Neural cell (in vitro differentiated cells): ENCODE data around the gene VN1R5. TPM values are rescaled to one million over a fixed set of nuclear protein-coding genes. Genes with fewer than 3 reads are reported as not detected.

ENCODE experiments used
- H2AFZ ChIP-seq: fragments of 200-600, 300-800 bp; sonication (generic), shearing (Covaris generic); 2 replicates; pipeline ENCODE4 v1.6.0; 2014; ENCODE audit warnings: low read depth, mild to moderate bottlenecking, antibody characterized with exemption, low read length, moderate library complexity
- H3F3A ChIP-seq: fragments of 200-600 bp; shearing (Covaris generic); 2 replicates; pipeline ENCODE4 v1.6.1; 2016; ENCODE audit warnings: mild to moderate bottlenecking, moderate library complexity, mixed read lengths, antibody characterized with exemption, low read length; ENCODE audit not compliant: insufficient read depth, poor library complexity, severe bottlenecking
- H3K27ac ChIP-seq: fragments of 200-600, 300-800 bp; sonication (generic), shearing (Covaris generic); 2 replicates; pipeline ENCODE4 v1.5.1; 2014; ENCODE audit warnings: mild to moderate bottlenecking, low read length, moderate library complexity
- H3K27me3 ChIP-seq: fragments of 300-800, 200-600 bp; sonication (generic), shearing (Covaris generic); 2 replicates; pipeline ENCODE4 v1.6.0; 2014; ENCODE audit warnings: mild to moderate bottlenecking, low read depth, low read length, moderate library complexity; ENCODE audit not compliant: insufficient read depth
- H3K36me3 ChIP-seq: fragments of 300-800, 200-600 bp; sonication (generic), shearing (Covaris generic); 2 replicates; pipeline ENCODE4 v1.5.1; 2014; ENCODE audit warnings: mild to moderate bottlenecking, antibody characterized with exemption, low read length, moderate library complexity; ENCODE audit not compliant: insufficient read depth
- H3K4me2 ChIP-seq: fragments of 300-800, 200-600 bp; sonication (generic), shearing (Covaris generic); 2 replicates; pipeline ENCODE4 v1.6.0; 2014; ENCODE audit warnings: mild to moderate bottlenecking, low read length
- H3K4me3 ChIP-seq: fragments of 300-800, 200-600 bp; sonication (generic), shearing (Covaris generic); 2 replicates; pipeline ENCODE4 v1.5.1; 2014; ENCODE audit warnings: mild to moderate bottlenecking, low read length, moderate library complexity
- H3K79me2 ChIP-seq: fragments of 200-600 bp; shearing (Covaris generic); replicated peaks from 2 replicates; pipeline ENCODE4 v1.6.0; 2014; ENCODE audit warnings: mild to moderate bottlenecking, low read length, moderate library complexity; ENCODE audit not compliant: insufficient read depth
- H3K9ac ChIP-seq: fragments of 300-800, 200-600 bp; sonication (generic), shearing (Covaris generic); 2 replicates; pipeline ENCODE4 v1.6.1; 2016; ENCODE audit warnings: mild to moderate bottlenecking, low read length, mixed read lengths
- H3K9me2 ChIP-seq: fragments of 200-600 bp; shearing (Covaris generic); 2 replicates; pipeline ENCODE4 v1.6.1; 2016; ENCODE audit warnings: mild to moderate bottlenecking, low read length, mixed read lengths; ENCODE audit not compliant: insufficient read depth
- H3K9me3 ChIP-seq: fragments of 200-600, 300-800 bp; sonication (generic), shearing (Covaris generic); 2 replicates; pipeline ENCODE4 v1.6.1; 2016; ENCODE audit warnings: mild to moderate bottlenecking, mixed run types, low read length, moderate library complexity, mixed read lengths
- H4K20me1 ChIP-seq: fragments of 200-600 bp; shearing (Covaris generic); 2 replicates; pipeline ENCODE4 v1.6.1; 2016; ENCODE audit warnings: mild to moderate bottlenecking, mixed run types; ENCODE audit not compliant: insufficient read depth
- EP300 ChIP-seq: fragments of 450-650 bp; conservative IDR thresholded peaks from 2 replicates; pipeline ENCODE4 v1.6.1; 2014; ENCODE audit warnings: antibody characterized with exemption, mild to moderate bottlenecking, moderate library complexity; ENCODE audit not compliant: poor library complexity, severe bottlenecking
- RAD21 ChIP-seq: fragments of 450-650 bp; conservative IDR thresholded peaks from 2 replicates; pipeline ENCODE4 v1.6.1; 2014; ENCODE audit warnings: antibody characterized with exemption, mild to moderate bottlenecking, moderate library complexity
- REST ChIP-seq: IDR thresholded peaks from 2 replicates; pipeline ENCODE4 v1.6.1; 2012; ENCODE audit warnings: borderline replicate concordance
- polyA plus RNA-seq: library from polyadenylated mRNA; depleted of rRNA; stranded (reverse); fragments of >200 nt; gene quantifications from 2 replicates; pipeline ENCODE4 v1.2.3, GENCODE V29; 2014

The VN1R5 gene
- polyA plus RNA-seq, 1 donor from 2014 or later, result not detected

- Histone ChIP-seq H3K27me3 (no peaks in the 10 kb centered on the region), H3K9ac (no peak overlapping the region), H3K79me2 (peaks cover 26% of the 10 kb centered on the region), H3K36me3 (no peaks in the 10 kb centered on the region), H3K4me3 (no peak overlapping the region), H3K9me3 (no peaks in the 10 kb centered on the region), H3K9me2 (no peaks in the 10 kb centered on the region), H3K4me2 (no peak overlapping the region), H4K20me1 (no peaks in the 10 kb centered on the region), H2AFZ (no peak overlapping the region), H3K27ac (no peak overlapping the region), H3F3A (no peaks in the 10 kb centered on the region)
- no peak for TF ChIP-seq REST
Measured at GRCh38 chr1:247212012-247212411, 43.9 kb upstream of the VN1R5 start.

- H3K36me3 ChIP-seq, result no peaks in the 10 kb centered on the region
- no peaks in the 10 kb centered on the region for H4K20me1 ChIP-seq
- H3K27me3 ChIP-seq, result no peaks in the 10 kb centered on the region
- H3K4me2 ChIP-seq, result no peak overlapping the region
- H3K9me2 ChIP-seq, result no peaks in the 10 kb centered on the region
- H3K79me2 ChIP-seq, result peaks cover 25% of the 10 kb centered on the region
- H3K9me3 ChIP-seq, result no peaks in the 10 kb centered on the region
- no peak overlapping the region for H3K27ac ChIP-seq
- no peak for TF ChIP-seq RAD21
- H2AFZ ChIP-seq, result no peak overlapping the region
- H3K4me3 ChIP-seq, result no peak overlapping the region
- no peak overlapping the region for H3K9ac ChIP-seq
- no peaks in the 10 kb centered on the region for H3F3A ChIP-seq
Measured at GRCh38 chr1:247212627-247213617, 43.0 kb upstream of the VN1R5 start.

GRCh38 chr1:247216261-247216660 lies 39.6 kb upstream of the VN1R5 start:
- H3K79me2 ChIP-seq, result no peaks in the 10 kb centered on the region
- H3K27ac ChIP-seq, result no peak overlapping the region
- no peaks in the 10 kb centered on the region for H3K9me2 ChIP-seq
- H3K36me3 ChIP-seq, result no peaks in the 10 kb centered on the region
- no peaks in the 10 kb centered on the region for H3K27me3 ChIP-seq
- TF ChIP-seq REST (no peak), EP300 (no peak)
- no peak overlapping the region for H3K4me2 ChIP-seq
- H3K9me3 ChIP-seq, result no peaks in the 10 kb centered on the region
- H3K9ac ChIP-seq, result no peak overlapping the region
- no peaks in the 10 kb centered on the region for H4K20me1 ChIP-seq
- no peaks in the 10 kb centered on the region for H3F3A ChIP-seq
- H3K4me3 ChIP-seq, result no peak overlapping the region
- no peak overlapping the region for H2AFZ ChIP-seq
